Right kidney (tissue), 9 donors: ENCODE measurements around the gene RSRC1.
"Not testable (repeated sequence)": the region's sequence is repeated elsewhere in the genome, so short reads cannot be mapped to it uniquely, and the experiment has no call there.

Experiments used
- DNase-seq: peaks from one replicate; pipeline ENCODE4 v3.0.0-alpha.2; 2016
- long read RNA-seq, 8 donors: transcript quantifications; one replicate each; lab custom pipeline, GENCODE V29; 2026

Gene RSRC1, protein sequence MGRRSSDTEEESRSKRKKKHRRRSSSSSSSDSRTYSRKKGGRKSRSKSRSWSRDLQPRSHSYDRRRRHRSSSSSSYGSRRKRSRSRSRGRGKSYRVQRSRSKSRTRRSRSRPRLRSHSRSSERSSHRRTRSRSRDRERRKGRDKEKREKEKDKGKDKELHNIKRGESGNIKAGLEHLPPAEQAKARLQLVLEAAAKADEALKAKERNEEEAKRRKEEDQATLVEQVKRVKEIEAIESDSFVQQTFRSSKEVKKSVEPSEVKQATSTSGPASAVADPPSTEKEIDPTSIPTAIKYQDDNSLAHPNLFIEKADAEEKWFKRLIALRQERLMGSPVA
- long read RNA-seq, donor 1, partial matches to known transcripts = 0 of 3 reads
- long read RNA-seq, donor 1, other reads (novel, unspliced or antisense) = 0 of 3 reads
- long read RNA-seq, donor 2, partial matches to known transcripts = 0 of 2 reads
- long read RNA-seq, donor 2, other reads (novel, unspliced or antisense) = 0 of 2 reads
- long read RNA-seq, donor 3, partial matches to known transcripts = 0 of 1 reads
- long read RNA-seq, donor 3, other reads (novel, unspliced or antisense) = 0 of 1 reads
- long read RNA-seq, donor 4 = 0 reads
- long read RNA-seq, donor 5, partial matches to known transcripts = 0 of 4 reads
- long read RNA-seq, donor 5, other reads (novel, unspliced or antisense) = 0 of 4 reads
- long read RNA-seq, donor 6, partial matches to known transcripts = 0 of 2 reads
- long read RNA-seq, donor 6, other reads (novel, unspliced or antisense) = 0 of 2 reads
- long read RNA-seq, donor 7, partial matches to known transcripts = 0 of 6 reads
- long read RNA-seq, donor 7, other reads (novel, unspliced or antisense) = 0 of 6 reads
- long read RNA-seq, donor 8, partial matches to known transcripts = 0 of 4 reads
- long read RNA-seq, donor 8, other reads (novel, unspliced or antisense) = 0 of 4 reads

DNA sequence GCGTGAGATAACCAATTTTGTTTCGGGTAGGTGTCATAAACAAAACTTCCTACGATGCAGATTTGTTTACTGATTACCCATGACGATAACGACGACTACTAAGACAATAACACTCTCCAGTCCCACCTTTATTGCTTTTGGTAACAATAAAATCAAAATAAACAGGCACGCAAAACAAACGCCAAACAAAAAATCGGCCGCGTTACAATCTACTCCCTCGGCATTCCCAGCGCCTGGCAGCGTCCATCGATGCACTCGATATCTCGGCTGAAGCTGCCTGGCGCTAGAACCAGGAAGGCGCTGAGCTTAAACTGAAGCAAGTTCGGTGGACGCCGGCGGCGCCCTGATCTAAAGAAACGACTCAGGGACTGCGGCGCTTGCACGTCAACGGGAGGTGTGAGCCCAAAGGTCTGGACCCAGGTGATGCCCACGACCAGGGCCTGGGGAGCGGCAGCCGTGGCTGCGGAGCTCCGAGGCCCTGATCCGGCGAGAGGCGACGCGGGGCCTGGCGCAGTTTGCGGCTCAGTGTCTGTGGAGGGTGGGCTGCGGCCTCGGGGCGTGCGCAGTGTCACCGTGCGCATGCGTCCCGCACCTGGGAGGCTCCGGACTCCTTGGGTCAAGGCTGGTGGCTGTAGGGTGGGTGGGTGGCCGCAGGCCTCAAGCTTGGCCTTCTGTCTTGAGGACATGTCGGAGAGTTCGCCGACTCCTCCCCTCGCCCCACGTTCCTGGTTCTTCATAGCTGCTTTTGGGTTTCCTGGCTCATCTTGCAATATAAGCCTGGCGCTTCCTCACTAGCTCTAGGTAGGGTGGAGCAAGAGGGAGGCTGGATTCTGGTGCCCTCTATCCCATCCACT lies at the start of gene RSRC1:
Gene RSRC1 (plus strand): TSS at position 286 of the 854 bp plus-strand sequence. CDS start 12,016 bp downstream, outside the sequence.
- DNase-seq = peak; percentile 98

DNA sequence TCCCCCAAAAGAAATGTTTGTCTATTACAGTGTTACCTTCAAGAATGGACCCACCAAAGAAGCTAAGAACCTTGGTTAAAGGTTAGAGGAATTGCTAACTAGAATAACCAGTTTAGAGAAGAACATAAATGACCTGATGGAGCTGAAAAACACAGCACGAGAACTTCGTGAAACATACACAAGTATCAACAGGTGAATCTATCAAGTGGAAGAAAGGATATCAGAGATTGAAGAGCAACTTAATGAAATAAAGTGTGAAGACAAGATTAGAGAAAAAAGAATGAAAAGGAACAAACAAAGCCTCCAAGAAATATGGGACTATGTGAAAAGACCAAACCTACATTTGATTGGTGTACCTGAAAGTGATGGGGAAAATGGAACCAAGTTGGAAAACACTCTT lies 44.3 kb upstream of the RSRC1 start:
- not testable (repeated sequence) for DNase-seq

- no peak for DNase-seq
Observed at GRCh38 chr3:158072790-158073189, 37.1 kb upstream of the RSRC1 start.

GRCh38 chr3:158074591-158074990 lies 35.3 kb upstream of the RSRC1 start:
- DNase-seq = no peak

- DNase-seq = no peak
Observed at GRCh38 chr3:158079599-158079998, 30.3 kb upstream of the RSRC1 start.

DNA sequence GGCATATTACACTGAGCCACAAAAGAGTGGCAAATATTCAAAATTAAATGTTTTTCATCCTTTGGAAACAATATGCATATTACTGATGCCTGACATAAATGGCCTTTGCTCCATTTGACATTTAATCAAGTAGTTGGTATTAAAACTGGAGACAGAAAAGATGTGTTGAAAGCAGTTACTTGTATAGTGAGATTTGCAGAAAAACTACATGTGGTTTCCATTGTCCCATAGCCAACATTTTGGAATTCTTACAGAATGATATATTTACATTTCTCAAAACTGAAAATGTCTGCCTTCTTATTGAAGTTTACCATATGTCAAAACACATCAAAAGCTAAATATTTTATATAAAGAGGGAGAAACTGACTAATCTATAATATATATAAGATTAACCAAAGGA lies 25.2 kb upstream of the RSRC1 start:
- no peak for DNase-seq

GRCh38 chr3:158085358-158085757 lies 24.5 kb upstream of the RSRC1 start:
- no peak for DNase-seq

GRCh38 chr3:158085931-158086330 lies 24.0 kb upstream of the RSRC1 start:
- DNase-seq = no peak

DNA sequence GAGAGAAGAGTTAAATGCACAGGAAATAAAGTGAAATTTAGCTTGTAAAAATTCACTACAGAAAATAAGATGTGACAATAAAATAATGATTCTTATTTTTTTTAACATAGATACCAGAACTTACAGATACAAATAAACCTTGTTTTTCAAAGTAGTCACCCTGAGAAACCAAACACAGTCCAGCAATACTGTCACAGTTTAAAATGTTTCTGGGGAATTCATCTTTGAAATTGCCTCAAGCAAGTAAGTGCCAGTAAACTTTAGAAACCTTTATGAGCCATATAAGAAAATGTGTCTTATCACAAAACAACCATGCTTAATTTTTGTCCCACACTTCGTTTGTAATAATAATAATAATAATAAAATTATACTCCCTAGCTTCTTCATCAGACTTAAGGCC lies 23.5 kb upstream of the RSRC1 start:
- DNase-seq = no peak

GRCh38 chr3:158086776-158087175 lies 23.1 kb upstream of the RSRC1 start:
- no peak for DNase-seq

DNA sequence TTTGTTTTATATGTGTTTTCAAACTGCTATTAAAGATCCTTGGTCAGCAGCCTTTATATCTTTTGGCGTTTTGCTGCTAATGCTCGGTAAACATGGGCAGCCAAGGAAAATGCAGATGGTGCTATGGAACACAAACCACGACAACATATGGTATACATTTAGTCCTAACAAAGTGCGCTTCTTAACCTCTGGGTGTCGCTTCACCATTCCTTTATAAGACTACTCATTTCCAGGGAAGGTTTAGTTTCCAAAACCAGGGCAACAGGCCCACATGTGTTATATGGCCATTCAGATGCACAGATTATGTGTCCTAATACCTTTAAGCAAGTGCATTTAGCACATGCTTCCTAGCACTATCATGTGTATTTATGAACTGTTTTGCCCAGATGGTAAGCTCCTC lies 18.4 kb upstream of the RSRC1 start:
- no peak for DNase-seq

GRCh38 chr3:158093526-158093925 lies 16.4 kb upstream of the RSRC1 start:
- no peak for DNase-seq

GRCh38 chr3:158094235-158095110 lies 15.4 kb upstream of the RSRC1 start:
- DNase-seq = peak; percentile 65

GRCh38 chr3:158095111-158095813 lies 14.6 kb upstream of the RSRC1 start:
- DNase-seq = peak; percentile 74

- peak; percentile 48 for DNase-seq
Observed at GRCh38 chr3:158095814-158096704, 13.8 kb upstream of the RSRC1 start.

GRCh38 chr3:158097081-158097592 lies 12.8 kb upstream of the RSRC1 start:
- DNase-seq = peak; percentile 32

DNA sequence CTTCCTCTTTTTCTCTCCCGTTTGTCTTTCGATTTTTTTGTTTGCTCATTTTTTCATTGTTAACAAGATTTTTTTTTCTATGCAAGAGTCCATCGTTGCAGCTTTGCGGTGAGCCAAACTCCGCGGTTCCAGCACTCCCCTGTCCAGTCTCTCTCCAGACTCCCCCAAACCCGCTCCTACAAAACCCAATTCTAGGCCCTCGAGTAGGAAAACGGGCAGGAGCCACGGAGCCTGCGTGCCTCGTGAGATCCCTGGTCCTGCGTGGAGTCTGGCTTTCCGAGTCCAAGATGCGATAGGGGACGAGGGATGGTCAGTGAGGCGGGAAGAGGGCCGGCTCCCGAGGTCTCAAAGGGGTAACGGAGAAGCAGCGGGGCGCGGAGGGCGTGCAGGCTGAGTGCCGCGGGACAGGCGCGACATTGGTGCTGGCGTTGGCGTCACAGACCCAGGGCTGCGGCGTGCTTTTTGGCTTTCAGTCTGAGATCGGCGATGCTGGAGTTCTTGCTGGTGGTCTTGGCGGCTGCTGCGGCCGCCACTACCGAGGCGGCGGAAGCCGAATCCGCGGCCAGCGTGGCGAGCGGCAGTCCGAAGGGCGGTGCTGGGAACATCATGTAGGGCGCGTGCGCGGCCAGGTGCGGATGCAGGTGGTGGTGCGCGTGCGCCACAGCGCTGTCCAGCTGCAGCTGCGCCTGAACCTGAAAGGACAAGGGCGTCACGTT lies 12.1 kb upstream of the RSRC1 start:
- DNase-seq = peak; percentile 84

DNA sequence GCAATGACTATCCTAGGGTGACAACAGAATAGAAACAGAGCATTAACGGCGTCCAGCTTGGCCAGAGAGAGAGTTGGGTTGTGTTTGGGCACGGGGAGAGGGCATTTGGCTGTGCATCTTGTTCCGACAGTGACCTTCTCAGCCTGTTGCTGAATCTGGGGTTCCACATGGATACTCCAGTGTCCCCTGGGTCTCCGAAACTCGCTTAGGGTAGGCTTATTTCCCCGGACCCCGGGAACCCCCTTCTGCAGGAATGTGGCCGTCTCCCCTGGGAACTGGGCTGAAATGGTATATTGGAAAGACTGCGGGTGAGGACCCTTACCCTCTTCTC lies 11.6 kb upstream of the RSRC1 start:
- DNase-seq = no peak
